Measurements from ENCODE around the gene SEC23A.

DNA sequence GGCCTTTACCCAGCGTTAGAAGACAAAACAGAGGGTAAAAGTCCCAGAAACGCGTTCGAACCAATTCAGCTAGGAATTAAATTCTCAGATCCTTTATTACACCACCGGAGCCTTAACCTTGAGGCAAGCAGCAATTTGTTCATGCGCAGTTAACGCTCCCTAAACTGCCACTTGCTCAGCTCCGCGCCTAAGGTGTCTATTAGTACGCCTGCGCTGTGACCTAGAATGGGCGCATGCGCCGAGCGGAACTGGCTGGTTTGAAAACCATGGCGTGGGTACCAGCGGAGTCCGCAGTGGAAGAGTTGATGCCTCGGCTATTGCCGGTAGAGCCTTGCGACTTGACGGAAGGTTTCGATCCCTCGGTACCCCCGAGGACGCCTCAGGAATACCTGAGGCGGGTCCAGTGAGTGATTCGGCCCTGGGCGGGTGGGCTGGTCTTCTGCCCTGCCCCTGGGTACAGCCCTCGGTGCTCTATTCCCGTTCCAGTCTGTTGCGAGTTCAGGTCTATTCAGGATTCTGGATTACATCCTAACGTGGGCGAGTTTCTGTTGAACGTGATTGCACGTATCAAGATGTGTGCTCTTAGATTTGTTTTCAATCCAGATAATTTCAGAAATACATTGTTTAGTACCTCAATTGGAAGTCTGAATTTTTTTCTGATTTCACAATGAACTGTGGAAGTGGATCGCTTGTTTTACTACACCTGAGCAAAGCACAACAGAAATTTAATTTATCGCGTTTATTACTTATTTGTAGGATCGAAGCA, 11.2 kb upstream of the SEC23A start, which contains the start of gene GEMIN2:
- peak in 1 of 2 donors; percentile 47 for TF ChIP-seq POLR2A (IDR thresholded peaks at IDR 0.05)
- TF ChIP-seq, protein P1, sequence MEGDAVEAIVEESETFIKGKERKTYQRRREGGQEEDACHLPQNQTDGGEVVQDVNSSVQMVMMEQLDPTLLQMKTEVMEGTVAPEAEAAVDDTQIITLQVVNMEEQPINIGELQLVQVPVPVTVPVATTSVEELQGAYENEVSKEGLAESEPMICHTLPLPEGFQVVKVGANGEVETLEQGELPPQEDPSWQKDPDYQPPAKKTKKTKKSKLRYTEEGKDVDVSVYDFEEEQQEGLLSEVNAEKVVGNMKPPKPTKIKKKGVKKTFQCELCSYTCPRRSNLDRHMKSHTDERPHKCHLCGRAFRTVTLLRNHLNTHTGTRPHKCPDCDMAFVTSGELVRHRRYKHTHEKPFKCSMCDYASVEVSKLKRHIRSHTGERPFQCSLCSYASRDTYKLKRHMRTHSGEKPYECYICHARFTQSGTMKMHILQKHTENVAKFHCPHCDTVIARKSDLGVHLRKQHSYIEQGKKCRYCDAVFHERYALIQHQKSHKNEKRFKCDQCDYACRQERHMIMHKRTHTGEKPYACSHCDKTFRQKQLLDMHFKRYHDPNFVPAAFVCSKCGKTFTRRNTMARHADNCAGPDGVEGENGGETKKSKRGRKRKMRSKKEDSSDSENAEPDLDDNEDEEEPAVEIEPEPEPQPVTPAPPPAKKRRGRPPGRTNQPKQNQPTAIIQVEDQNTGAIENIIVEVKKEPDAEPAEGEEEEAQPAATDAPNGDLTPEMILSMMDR (IDR thresholded peaks at IDR 0.05), result no peak

Measured in adrenal gland (tissue), 5 donors.